Measurements from ENCODE around the gene PNKP. TPM values are rescaled to one million over a fixed set of nuclear protein-coding genes. Genes with fewer than 3 reads are reported as not detected.

PNKP gene
- total RNA-seq, 2 donors from 2014 or later, result 170 to 196 TPM

DNA sequence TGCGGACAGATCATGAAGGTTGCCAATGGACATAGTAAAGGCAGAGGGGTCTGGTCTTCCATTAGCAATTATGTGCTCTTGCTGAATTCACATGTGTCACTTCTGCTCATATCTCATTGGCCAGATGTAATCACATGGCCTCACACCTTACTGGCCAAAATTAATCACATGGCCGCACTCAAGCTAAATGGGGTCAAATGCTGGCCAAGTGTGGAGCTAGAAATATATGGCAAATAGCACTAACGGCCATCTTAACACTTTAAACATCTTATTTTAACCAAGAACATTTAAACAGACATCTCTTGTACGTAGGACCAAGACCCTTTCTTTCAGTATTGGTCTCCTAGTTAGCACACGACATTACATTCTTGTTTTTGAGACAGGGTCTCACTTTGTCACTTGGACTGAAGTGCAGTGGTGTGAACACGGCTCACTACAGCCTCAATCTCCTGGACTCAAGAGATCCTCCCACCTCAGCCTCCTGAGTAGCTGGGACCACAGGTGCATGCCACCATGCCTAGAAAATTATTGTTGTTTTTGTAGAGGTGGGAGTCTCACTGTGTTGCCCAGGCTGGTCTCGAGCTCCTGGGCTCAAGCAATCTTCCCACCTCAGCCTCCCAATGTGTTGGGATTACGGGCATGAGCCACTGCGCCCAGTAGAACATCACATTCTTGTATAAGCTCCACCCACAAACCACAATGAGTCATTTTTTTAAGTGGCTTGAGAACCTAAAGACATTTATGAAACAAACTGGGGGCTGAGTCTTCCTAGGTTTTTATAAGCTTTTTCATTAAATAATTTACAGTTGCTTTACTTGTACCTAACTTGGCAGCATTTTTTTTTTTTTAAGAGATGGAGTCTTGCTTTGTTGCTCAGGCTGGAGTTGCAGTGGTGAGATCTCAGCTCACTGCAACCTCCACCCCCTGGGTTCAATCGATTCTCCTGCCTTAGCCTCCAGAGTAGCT, 19.4 kb downstream of the PNKP start:
- Mint-ChIP-seq H3K27me3 (no peaks in the 10 kb centered on the region), H3K4me1 (peaks cover 16% of the 10 kb centered on the region), H3K27ac (no peak overlapping the region), H3K4me3 (no peak overlapping the region), H3K36me3 (ENCODE audit: low read depth) (no peaks in the 10 kb centered on the region)
- no peaks in the 10 kb centered on the region for H3K9me3 ChIP-seq (ENCODE audit: control insufficient read depth, low read length, poor library complexity, severe bottlenecking)
- ATAC-seq, result no peak
- no peak for DNase-seq

DNA sequence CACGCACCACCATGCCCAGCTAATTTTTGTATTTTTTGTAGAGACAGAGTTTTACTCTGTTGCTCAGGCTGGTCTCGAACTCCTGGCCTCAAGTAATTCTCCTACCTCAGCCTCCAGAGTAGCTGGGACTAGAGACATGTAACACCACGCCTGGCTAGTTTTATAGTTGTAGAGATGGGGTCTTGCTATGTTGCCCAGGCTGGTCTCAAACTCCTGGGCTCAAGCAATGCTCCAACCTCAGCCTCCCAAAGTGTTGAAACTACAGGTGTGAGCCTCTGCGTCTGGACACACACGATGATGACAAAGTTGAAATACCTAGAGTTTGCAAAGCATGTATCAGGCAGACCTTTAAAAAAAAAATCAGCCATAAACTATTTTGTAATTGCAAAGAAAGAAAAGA, 21.0 kb downstream of the PNKP start:
- ATAC-seq (no peak), DNase-seq (no peak)
- no peak overlapping the region for H3K4me3 Mint-ChIP-seq
- no peaks in the 10 kb centered on the region for H3K36me3 Mint-ChIP-seq (ENCODE audit: low read depth)
- no peak overlapping the region for H3K27ac Mint-ChIP-seq
- no peaks in the 10 kb centered on the region for H3K9me3 ChIP-seq (ENCODE audit: control insufficient read depth, low read length, poor library complexity, severe bottlenecking)
- peaks cover 7% of the 10 kb centered on the region for H3K4me1 Mint-ChIP-seq
- H3K27me3 Mint-ChIP-seq, result no peaks in the 10 kb centered on the region

DNA sequence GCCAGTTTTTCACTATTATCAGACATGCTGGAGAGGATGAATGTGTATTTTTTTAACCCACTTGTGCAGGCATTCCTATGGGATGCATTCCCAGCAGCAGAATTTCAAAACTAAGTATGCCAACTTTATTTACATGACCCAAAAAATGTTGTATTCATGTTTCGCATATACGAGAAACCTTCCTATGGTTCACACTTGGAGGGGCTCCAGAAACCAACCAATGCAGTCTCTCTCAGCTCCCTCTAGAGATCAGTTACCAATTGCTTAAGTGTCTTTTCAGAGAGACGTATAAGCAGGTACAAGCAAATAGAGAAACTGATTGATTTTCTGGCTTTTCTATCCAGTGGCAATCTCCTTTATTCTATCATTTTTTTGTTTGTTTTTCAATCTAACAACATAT, 22.0 kb downstream of the PNKP start:
- Mint-ChIP-seq H3K4me3 (no peak overlapping the region), H3K4me1 (peaks cover 10% of the 10 kb centered on the region), H3K36me3 (ENCODE audit: low read depth) (no peaks in the 10 kb centered on the region), H3K27me3 (no peaks in the 10 kb centered on the region), H3K27ac (no peak overlapping the region)
- no peaks in the 10 kb centered on the region for H3K9me3 ChIP-seq (ENCODE audit: control insufficient read depth, low read length, poor library complexity, severe bottlenecking)
- ATAC-seq (no peak), DNase-seq (no peak)

DNA sequence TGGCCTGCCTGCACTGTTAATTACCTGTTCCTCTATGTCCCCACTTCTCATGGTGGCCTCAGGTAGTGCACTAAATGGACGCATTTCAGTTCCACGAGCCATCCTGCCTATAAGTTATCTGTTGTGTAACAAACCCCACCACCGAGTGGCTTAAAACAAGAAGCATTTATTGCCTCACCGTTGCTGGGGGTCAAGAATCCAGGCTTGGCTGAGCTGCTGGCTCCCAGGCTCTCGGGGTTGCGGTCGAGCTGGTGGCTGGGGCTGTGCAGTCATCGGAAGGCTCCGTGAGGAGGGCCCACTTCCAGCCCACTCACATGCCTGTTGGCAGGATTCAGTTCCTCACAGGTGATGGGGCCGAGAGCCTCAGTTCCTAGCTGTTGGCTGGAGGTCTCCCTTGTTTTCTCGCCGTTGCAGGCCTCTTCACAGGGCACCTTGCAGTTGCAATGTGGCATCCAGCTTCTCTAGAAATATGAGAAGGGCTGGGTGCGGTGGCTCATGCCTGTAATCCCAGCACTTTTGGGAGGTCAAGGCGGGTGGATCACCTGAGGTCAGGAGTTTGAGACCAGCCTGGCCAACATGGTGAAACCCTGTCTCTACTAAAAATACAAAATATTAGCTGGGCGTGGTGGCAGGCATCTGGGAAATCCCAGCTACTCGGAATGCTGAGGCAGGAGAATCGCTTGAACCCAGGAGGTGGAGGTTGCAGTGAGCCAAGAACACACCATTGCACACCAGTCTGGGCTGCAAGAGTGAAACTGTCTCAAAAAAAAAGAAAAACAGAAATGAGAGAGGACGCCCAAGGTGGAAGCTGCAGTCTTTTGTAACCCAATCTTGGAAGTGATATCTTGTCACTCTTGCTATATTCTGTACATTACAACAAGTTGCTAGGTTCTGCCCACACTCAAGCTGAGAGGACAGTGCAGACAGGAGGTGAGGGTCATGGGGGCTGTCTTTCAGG, 23.0 kb downstream of the PNKP start:
- DNase-seq, result no peak
- Mint-ChIP-seq H3K4me1 (peaks cover 4% of the 10 kb centered on the region), H3K27ac (no peak overlapping the region), H3K27me3 (no peaks in the 10 kb centered on the region), H3K4me3 (no peak overlapping the region), H3K36me3 (ENCODE audit: low read depth) (no peaks in the 10 kb centered on the region)
- no peak for ATAC-seq
- no peaks in the 10 kb centered on the region for H3K9me3 ChIP-seq (ENCODE audit: control insufficient read depth, low read length, poor library complexity, severe bottlenecking)

DNA sequence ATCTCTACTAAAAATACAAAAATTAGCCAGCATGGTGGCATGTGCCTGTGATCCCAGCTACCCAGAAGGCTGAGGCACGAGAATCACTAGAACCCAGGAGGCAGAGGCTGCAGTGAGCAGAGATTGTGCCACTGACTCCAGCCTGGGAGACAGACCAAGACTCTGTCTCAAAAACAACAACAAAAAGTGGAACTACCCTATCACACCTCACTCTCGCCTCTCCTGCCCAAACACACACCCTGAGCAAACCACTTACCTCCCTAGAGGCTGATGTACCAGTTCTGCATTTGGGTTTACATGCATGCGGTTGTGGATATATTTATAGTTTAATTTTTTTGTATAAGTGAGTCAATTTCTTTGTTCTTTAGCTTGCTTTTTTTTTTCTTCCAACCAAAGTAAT, 24.1 kb downstream of the PNKP start:
- ATAC-seq, result peak; percentile 70
- no peaks in the 10 kb centered on the region for H3K9me3 ChIP-seq (ENCODE audit: control insufficient read depth, low read length, poor library complexity, severe bottlenecking)
- peaks cover 6% of the 10 kb centered on the region for H3K36me3 Mint-ChIP-seq (ENCODE audit: low read depth)

DNA sequence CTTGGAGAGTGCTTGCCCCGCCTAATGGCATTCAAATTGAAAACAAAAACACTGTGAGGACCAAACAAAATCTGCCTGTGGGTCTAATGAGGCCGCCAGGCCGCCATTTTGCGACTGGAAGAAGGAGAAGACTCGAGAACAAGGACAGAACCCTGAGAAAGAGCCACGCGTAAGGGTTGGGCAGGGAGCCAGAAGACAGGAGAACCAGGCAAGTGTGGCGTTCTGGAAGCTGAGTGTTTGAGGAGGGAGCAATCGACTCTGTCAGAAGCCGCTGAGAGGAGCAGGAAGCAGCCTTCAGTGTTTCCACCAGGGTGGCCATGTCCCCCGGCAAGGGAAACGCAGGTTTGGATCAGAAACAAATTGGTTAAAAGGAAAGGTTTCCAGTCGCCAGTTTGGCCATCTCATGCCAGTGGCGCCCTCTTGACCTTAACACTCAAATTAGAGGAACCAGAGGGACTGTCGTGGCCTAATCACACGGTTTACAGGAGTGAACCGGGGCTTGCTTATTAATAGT, 26.6 kb downstream of the PNKP start:
- Mint-ChIP-seq H3K4me1 (peaks cover 2% of the 10 kb centered on the region), H3K27me3 (no peaks in the 10 kb centered on the region), H3K27ac (peak overlapping the region; percentile 24), H3K4me3 (no peak overlapping the region), H3K36me3 (ENCODE audit: low read depth) (peaks cover 9% of the 10 kb centered on the region)
- ATAC-seq (no peak), DNase-seq (no peak)
- no peaks in the 10 kb centered on the region for H3K9me3 ChIP-seq (ENCODE audit: control insufficient read depth, low read length, poor library complexity, severe bottlenecking)

More for the DNA sequence above, 24.1 kb downstream of the PNKP start:
- Mint-ChIP-seq H3K27me3 (no peaks in the 10 kb centered on the region), H3K4me3 (no peak overlapping the region), H3K27ac (no peak overlapping the region), H3K4me1 (peaks cover 4% of the 10 kb centered on the region)
- DNase-seq, result no peak

DNA sequence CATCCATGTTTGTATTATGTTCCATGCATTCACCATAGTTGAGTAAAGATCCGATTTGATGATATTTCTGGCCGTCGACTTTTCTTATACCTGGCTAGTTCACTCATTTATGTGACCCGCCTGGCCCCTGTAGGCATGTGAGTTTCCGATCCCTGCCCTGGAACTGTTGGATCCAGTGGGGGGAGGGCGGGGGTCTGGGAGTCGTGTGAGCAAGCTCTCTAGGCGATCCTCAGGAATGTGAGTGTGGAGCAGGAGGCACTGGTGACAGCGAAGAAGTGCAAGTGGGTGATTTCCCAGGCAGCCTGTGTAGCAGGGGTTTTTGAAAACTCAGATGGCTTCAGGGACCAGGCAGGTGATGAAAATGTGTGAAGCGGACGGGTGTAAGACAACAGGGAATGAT, 27.1 kb downstream of the PNKP start:
- peak overlapping the region; percentile 8 for H3K27ac Mint-ChIP-seq
- no peak for ATAC-seq

DNA sequence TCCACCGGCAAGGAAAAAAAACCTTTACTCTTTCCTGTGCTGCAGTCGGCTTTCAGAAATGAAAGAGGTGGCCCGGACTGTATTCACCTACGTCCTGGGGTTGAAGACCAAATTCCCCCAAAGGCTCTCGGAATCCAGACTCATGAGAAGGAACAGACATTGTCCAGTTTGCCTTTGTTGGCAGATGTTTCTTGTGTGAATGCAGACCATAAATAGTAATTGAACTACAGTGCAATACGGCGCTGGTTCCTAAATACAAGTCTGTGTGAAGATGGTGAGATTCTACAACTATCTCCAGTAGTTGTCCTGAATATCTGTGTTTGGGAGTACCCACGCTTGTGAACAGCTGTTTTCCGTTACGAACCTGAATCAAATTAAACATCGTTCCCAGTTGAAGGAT, 27.7 kb downstream of the PNKP start:
- H3K27me3 Mint-ChIP-seq, result no peaks in the 10 kb centered on the region
- no peak overlapping the region for H3K4me3 Mint-ChIP-seq
- ATAC-seq (no peak), DNase-seq (no peak)
- peak overlapping the region; percentile 8 for H3K27ac Mint-ChIP-seq
- no peaks in the 10 kb centered on the region for H3K9me3 ChIP-seq (ENCODE audit: control insufficient read depth, low read length, poor library complexity, severe bottlenecking)
- H3K36me3 Mint-ChIP-seq (ENCODE audit: low read depth), result peaks cover 13% of the 10 kb centered on the region
- H3K4me1 Mint-ChIP-seq, result peaks cover 3% of the 10 kb centered on the region

More for the DNA sequence above, 27.1 kb downstream of the PNKP start:
- Mint-ChIP-seq H3K36me3 (ENCODE audit: low read depth) (peaks cover 9% of the 10 kb centered on the region), H3K4me3 (no peak overlapping the region), H3K27me3 (no peaks in the 10 kb centered on the region), H3K4me1 (peaks cover 2% of the 10 kb centered on the region)
- H3K9me3 ChIP-seq (ENCODE audit: control insufficient read depth, low read length, poor library complexity, severe bottlenecking), result no peaks in the 10 kb centered on the region
- no peak for DNase-seq

DNA sequence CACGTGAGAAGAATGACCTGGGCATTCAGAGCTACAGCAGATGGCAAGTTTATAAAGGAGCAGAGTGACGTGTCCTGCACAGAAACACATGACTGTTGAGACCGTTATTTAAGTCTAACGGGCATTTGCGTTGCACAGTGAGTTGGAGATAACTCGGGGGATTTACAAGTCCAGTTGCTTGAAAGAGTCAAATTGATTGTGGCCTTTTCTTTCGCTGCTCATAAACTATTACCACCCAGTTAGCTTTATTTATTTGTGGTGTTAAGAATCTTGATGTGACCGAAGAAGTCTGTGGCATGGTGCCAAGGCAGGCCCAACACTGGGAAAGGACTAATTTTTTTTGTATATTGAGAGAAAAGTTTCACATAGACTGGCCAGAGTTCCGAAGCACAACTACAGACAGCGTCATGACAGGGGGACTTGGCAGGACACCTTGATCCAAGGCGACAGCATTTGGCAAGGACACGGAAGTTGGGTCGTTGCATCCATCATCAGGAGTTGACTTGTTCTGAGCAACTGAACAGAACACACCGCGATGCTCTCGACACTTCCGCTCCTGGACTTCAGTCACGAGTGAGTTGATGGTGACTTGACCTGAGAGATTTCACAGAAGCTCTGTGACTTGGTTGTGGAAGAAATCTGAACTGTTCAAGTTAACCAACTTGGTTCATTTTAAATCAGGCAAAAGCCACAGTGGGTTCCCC, 28.3 kb downstream of the PNKP start:
- DNase-seq (no peak), ATAC-seq (no peak)
- no peaks in the 10 kb centered on the region for H3K9me3 ChIP-seq (ENCODE audit: control insufficient read depth, low read length, poor library complexity, severe bottlenecking)
- H3K36me3 Mint-ChIP-seq (ENCODE audit: low read depth), result peaks cover 14% of the 10 kb centered on the region
- H3K4me3 Mint-ChIP-seq, result no peak overlapping the region
- H3K4me1 Mint-ChIP-seq, result peaks cover 4% of the 10 kb centered on the region
- no peak overlapping the region for H3K27ac Mint-ChIP-seq
- H3K27me3 Mint-ChIP-seq, result no peaks in the 10 kb centered on the region

DNA sequence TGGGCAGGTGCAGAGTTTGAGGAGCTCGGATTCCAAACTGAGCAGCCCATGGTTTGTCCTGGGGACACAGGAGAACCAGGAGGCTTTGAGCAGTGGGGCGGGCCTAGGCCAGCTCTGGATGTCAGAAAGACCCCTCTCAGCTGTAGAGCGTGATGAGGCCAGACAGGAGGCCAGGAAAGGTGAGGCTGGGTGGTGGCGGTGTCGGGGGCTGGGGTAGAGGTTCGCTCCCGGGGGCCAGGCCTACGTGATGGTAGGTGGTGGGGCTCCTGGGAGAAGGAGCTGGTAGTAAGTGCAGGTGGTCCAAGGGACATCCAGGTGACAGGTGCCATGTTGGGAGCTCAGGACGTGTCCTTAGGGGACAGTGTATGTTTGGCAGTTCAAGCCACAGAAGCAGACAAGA, 30.0 kb downstream of the PNKP start:
- no peak for DNase-seq
- Mint-ChIP-seq H3K4me3 (no peak overlapping the region), H3K4me1 (peaks cover 5% of the 10 kb centered on the region), H3K36me3 (ENCODE audit: low read depth) (peaks cover 14% of the 10 kb centered on the region), H3K27me3 (no peaks in the 10 kb centered on the region), H3K27ac (peak overlapping the region; percentile 85)
- no peak for ATAC-seq
- no peaks in the 10 kb centered on the region for H3K9me3 ChIP-seq (ENCODE audit: control insufficient read depth, low read length, poor library complexity, severe bottlenecking)

DNA sequence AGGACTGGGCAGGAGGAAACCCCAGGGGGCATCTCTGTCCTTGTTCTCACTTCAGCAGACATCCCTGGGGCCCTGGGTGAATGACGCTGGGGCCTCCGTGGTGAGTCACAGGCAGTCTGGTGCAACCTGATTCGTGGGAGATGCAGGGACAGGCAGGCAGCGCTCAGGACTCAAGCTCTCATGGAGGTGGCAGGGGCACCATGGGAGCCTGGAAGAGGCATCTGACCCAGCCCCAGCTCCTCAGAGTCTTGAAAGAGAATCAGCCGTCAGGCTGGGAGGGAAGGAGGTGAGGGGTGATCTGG, 30.4 kb downstream of the PNKP start:
- Mint-ChIP-seq H3K4me3 (no peak overlapping the region), H3K36me3 (ENCODE audit: low read depth) (peaks cover 14% of the 10 kb centered on the region), H3K27ac (peak overlapping the region; percentile 85), H3K27me3 (no peaks in the 10 kb centered on the region), H3K4me1 (peaks cover 8% of the 10 kb centered on the region)
- DNase-seq (no peak), ATAC-seq (no peak)
- no peaks in the 10 kb centered on the region for H3K9me3 ChIP-seq (ENCODE audit: control insufficient read depth, low read length, poor library complexity, severe bottlenecking)

DNA sequence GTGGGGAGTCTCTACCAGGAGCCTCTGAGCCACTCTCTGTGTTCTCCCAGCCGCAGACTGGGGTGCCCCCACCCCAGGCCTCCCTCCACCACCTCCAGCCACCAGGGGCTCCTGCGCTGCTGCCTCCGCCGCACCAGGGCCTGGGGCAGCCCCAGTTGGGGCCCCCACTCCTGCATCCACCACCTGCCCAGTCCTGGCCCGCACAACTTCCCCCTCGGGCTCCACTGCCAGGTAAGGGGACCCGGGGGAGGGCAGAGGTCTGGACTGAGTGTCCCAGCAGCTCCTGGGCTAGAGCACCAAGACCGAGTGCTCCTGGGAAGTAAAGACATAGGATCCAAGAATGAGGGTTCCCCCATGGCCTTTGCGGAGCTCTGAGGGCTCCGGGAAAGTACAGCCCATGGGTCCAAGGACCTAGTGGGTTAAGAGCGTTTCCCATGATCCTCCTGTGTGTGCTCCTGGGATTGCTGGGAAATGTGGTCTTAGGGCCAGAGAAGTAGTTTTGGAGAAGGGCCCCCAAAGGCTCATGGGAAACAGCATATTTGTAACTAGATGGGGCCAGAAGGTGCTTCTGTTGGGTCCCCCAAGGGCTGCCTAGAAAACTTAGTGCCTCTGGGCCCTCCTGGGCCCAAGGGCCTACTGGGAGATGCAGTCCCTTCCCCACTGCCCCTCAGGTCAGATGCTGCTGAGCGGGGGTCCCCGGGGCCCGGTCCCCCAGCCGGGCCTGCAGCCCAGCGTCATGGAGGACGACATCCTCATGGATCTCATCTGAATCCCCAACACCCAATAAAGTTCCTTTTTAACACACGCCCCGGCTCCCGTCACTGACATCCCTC, 31.0 kb downstream of the PNKP start:
- Mint-ChIP-seq H3K27ac (peak overlapping the region; percentile 85), H3K27me3 (no peaks in the 10 kb centered on the region), H3K4me3 (no peak overlapping the region), H3K4me1 (peaks cover 10% of the 10 kb centered on the region), H3K36me3 (ENCODE audit: low read depth) (peaks cover 14% of the 10 kb centered on the region)
- no peak for DNase-seq
- no peak for ATAC-seq
- no peaks in the 10 kb centered on the region for H3K9me3 ChIP-seq (ENCODE audit: control insufficient read depth, low read length, poor library complexity, severe bottlenecking)
